Astrocyte of the cerebellum (primary cell): ENCODE results near the gene KRT17.

Source experiments
- DNase-seq: peaks from one replicate; pipeline ENCODE4 v3.0.0-alpha.2; 2011; ENCODE audit warnings: low read depth
- H3K4me3 ChIP-seq: 2 replicates; pipeline ENCODE4 v1.5.1; 2011; ENCODE audit warnings: mild to moderate bottlenecking, low read depth, low read length, moderate library complexity
- in situ Hi-C: cut with HindIII; loops from 2 replicates; pipeline ENCODE4 v1.10.0; 2017; ENCODE audit warnings: low sequenced_read_pairs
- TF ChIP-seq, protein P1 (sequence below): IDR thresholded peaks from 2 replicates; pipeline ENCODE4 v1.5.1; 2012; ENCODE audit warnings: low read length, low read depth, moderate library complexity, mild to moderate bottlenecking; ENCODE audit errors: missing control alignments

The KRT17 gene

GRCh38 chr17:41650794-41651624 lies 26.6 kb upstream of the KRT17 start:
- in situ Hi-C loops, result loop anchor here (25.0 kb wide), 1 partner anchor 739 kb away; no protein-coding TSS in a partner anchor
- H3K4me3 ChIP-seq, result no peak overlapping the region
- TF ChIP-seq, protein P1, sequence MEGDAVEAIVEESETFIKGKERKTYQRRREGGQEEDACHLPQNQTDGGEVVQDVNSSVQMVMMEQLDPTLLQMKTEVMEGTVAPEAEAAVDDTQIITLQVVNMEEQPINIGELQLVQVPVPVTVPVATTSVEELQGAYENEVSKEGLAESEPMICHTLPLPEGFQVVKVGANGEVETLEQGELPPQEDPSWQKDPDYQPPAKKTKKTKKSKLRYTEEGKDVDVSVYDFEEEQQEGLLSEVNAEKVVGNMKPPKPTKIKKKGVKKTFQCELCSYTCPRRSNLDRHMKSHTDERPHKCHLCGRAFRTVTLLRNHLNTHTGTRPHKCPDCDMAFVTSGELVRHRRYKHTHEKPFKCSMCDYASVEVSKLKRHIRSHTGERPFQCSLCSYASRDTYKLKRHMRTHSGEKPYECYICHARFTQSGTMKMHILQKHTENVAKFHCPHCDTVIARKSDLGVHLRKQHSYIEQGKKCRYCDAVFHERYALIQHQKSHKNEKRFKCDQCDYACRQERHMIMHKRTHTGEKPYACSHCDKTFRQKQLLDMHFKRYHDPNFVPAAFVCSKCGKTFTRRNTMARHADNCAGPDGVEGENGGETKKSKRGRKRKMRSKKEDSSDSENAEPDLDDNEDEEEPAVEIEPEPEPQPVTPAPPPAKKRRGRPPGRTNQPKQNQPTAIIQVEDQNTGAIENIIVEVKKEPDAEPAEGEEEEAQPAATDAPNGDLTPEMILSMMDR, result no peak
- no peak for DNase-seq

DNA sequence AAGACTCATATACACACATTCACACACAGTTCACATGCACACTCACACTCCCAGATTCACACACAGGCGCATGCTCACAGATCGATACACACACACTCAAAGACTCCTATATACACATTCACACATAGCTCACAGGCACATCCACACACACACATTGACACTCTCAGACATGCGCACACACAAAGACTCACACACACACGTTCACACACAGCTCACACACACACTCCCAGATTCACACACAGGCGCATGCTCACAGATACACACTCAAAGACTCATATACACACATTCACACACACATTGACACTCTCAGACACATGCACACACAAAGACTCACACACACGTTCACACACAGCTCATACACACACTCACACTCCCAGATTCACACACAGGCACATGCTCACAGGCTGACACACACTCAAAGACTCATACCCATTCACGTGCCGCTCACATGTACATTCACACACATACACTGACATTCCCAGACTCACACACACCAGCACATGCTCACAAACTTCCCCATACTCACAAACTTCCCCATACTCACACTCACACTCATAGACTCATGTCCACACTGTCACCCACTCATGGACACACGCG lies 25.6 kb upstream of the KRT17 start:
- TF ChIP-seq, protein P1, result no peak
- DNase-seq, result no peak

DNA sequence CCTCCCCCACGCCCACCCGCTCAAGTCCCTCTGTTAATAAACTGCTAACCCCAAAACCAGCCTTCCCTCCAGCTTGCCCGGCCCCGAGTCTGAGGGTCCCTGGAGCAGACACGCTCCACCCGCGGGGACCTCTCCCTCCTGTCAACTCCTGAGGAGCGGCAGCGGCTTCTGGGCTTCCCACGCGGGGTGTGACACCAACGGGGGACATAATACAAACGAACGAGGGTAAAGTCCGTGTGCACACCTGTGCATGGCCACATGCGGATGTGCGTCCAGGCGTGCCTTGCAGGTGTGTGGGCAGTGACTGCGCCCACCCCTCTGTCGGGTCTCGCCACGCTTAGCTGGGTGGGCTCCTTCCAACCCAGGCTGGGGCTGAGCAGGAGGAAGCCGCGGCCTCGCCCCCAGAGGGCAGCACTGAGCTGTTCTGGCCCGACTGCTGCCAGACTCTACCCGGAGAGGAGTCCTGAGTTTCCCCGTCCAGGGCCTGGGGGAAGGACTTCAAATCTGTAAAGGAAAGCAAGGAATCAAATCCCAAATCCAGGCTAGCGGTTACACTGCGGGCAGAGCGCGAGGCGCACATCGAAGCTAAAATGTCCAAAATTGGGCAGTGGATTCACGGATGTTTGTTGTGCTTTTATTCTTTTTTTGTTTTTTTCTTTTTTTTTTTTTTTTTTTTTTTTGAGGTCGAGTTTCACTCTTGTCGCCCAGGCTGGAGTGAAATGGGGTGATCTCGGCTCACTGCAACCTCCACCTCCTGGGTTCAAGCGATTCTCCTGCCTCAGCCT lies 24.2 kb upstream of the KRT17 start:
- in situ Hi-C loops, result no loop called here
- H3K4me3 ChIP-seq, result peak overlapping the region; percentile 38
- DNase-seq, result peak; percentile 64
- TF ChIP-seq, protein P1, result peak; percentile 97

More for the DNA sequence above, 25.6 kb upstream of the KRT17 start:
- no peak overlapping the region for H3K4me3 ChIP-seq
- in situ Hi-C loops, result loop anchor here (25.0 kb wide), 1 partner anchor 738 kb away; no protein-coding TSS in a partner anchor

- DNase-seq, result peak; percentile 27
- in situ Hi-C loops, result no loop called here
- TF ChIP-seq, protein P1, result peak; percentile 89
- H3K4me3 ChIP-seq, result peak overlapping the region; percentile 38
Measured at GRCh38 chr17:41647940-41648410, 23.6 kb upstream of the KRT17 start.

DNA sequence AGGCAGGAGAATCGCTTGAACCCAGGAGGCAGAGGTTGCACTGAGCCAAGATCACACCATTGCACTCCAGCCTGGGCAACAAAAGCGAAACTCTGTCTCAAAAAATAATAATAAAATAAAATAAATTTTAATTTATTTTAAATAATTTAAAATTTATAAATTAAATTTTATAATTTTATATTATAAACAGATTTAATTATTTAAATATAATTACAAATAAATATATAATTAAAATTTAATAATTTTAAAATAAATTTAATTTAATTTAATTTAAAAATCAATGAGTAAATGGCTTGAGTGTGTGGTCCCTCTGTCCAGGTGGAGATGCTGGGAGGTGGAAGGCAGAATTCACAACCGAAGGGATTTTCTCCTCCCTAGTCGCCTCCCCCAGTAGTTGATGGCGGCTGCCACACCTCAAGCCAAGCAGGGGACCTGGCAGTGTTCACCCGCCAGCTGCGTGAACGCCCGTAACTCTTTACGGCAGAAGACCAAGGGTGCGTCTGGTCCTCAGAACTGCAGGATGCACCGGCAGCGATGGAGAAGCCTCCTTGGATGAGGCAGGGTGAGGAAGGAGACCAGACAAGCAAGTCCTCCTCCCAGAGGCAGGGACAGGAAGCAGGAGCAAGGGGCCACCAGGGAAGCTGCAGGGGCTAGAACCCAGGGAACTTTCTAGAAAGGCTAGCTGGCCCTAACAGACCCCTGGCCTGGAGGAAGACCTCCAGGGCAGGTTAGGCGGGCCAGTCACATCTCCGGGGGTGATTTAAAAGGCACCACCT lies 22.9 kb upstream of the KRT17 start:
- in situ Hi-C loops, result no loop called here
- DNase-seq, result no peak
- TF ChIP-seq, protein P1, result no peak
- no peak overlapping the region for H3K4me3 ChIP-seq
